GM10847 (cell line): Measurements from ENCODE around the gene SKAP2.

Experiments
- POLR2A ChIP-seq: IDR thresholded peaks from 2 replicates; pipeline ENCODE4 v1.6.1; 2011; ENCODE audit not compliant: insufficient read length; ENCODE audit errors: extremely low read depth

The SKAP2 gene

GRCh38 chr7:26650103-26650502 lies 214.3 kb downstream of the SKAP2 start:
- TF ChIP-seq POLR2A: no peak

GRCh38 chr7:26649388-26649787 lies 215.0 kb downstream of the SKAP2 start:
- no peak for TF ChIP-seq POLR2A

- no peak for TF ChIP-seq POLR2A
Observed at GRCh38 chr7:26648554-26648953, 215.8 kb downstream of the SKAP2 start.

- TF ChIP-seq POLR2A: no peak
Observed at GRCh38 chr7:26646336-26647048, 217.9 kb downstream of the SKAP2 start.

GRCh38 chr7:26645121-26645520 lies 219.3 kb downstream of the SKAP2 start:
- no peak for TF ChIP-seq POLR2A

GRCh38 chr7:26642416-26642815 lies 222.0 kb downstream of the SKAP2 start:
- no peak for TF ChIP-seq POLR2A

- TF ChIP-seq POLR2A: no peak
Observed at GRCh38 chr7:26639695-26640094, 224.7 kb downstream of the SKAP2 start.

GRCh38 chr7:26639111-26639510 lies 225.3 kb downstream of the SKAP2 start:
- TF ChIP-seq POLR2A: no peak

GRCh38 chr7:26638140-26638539 lies 226.2 kb downstream of the SKAP2 start:
- no peak for TF ChIP-seq POLR2A

GRCh38 chr7:26637610-26638009 lies 226.8 kb downstream of the SKAP2 start:
- no peak for TF ChIP-seq POLR2A

GRCh38 chr7:26636808-26637207 lies 227.6 kb downstream of the SKAP2 start:
- TF ChIP-seq POLR2A: no peak

- no peak for TF ChIP-seq POLR2A
Observed at GRCh38 chr7:26633557-26633956, 230.8 kb downstream of the SKAP2 start.

GRCh38 chr7:26631601-26632000 lies 232.8 kb downstream of the SKAP2 start:
- TF ChIP-seq POLR2A: no peak

- no peak for TF ChIP-seq POLR2A
Observed at GRCh38 chr7:26630941-26631580, 233.3 kb downstream of the SKAP2 start.

GRCh38 chr7:26630361-26630760 lies 234.0 kb downstream of the SKAP2 start:
- TF ChIP-seq POLR2A: no peak

GRCh38 chr7:26629696-26630095 lies 234.7 kb downstream of the SKAP2 start:
- no peak for TF ChIP-seq POLR2A

- TF ChIP-seq POLR2A: no peak
Observed at GRCh38 chr7:26627891-26628341, 236.5 kb downstream of the SKAP2 start.
